Esophagus squamous epithelium (tissue), 4 donors: ENCODE data around the gene SETD2.

Source experiments
- POLR2A ChIP-seq, 4 donors: fragments of 450-650 bp; IDR thresholded peaks; one replicate each; pipeline ENCODE4 v1.6.1; 2017; ENCODE audit warnings: antibody characterized with exemption in 4 of 4, mild to moderate bottlenecking in 4 of 4, moderate library complexity in 3 of 4
- TF ChIP-seq, protein P1 (sequence below), 6 experiments: fragments of 450-650 bp in 4 of 6; fragments of 200-600 bp in 2 of 6; sonication (generic) in 2 of 6; IDR thresholded peaks; one replicate each; pipeline ENCODE4 v1.5.1; 2016 to 2019; ENCODE audit warnings: antibody characterized with exemption in 6 of 6, mild to moderate bottlenecking in 4 of 6, moderate library complexity in 4 of 6

DNA sequence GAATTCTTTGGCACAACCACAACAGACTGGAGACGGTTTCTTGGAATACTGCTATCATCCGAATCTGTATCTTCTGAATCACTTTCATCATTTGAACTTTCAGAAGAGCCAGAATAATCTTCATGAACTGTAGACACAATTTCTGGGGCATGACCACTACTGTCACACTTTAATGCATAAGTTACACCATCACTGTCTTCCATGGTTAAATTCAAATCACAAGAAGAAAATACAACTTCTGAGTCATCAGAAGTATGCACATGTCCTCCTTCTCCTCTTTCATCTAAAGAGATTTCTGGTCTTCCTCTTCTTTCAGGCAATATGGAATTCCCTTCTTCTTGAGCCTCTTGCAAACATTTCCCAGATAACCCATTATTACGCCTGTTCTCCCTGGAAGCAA, 42.5 kb downstream of the SETD2 start:
- TF ChIP-seq, protein P1, sequence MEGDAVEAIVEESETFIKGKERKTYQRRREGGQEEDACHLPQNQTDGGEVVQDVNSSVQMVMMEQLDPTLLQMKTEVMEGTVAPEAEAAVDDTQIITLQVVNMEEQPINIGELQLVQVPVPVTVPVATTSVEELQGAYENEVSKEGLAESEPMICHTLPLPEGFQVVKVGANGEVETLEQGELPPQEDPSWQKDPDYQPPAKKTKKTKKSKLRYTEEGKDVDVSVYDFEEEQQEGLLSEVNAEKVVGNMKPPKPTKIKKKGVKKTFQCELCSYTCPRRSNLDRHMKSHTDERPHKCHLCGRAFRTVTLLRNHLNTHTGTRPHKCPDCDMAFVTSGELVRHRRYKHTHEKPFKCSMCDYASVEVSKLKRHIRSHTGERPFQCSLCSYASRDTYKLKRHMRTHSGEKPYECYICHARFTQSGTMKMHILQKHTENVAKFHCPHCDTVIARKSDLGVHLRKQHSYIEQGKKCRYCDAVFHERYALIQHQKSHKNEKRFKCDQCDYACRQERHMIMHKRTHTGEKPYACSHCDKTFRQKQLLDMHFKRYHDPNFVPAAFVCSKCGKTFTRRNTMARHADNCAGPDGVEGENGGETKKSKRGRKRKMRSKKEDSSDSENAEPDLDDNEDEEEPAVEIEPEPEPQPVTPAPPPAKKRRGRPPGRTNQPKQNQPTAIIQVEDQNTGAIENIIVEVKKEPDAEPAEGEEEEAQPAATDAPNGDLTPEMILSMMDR (IDR thresholded peaks at IDR 0.05): no peak
- no peak for TF ChIP-seq POLR2A (IDR thresholded peaks at IDR 0.05)
